ENCODE results near the gene BCL2. TPM values are rescaled to one million over a fixed set of nuclear protein-coding genes. Genes with fewer than 3 reads are reported as not detected.

BCL2 gene
- total RNA-seq, 4 donors from 2014 or later = 16.1 to 61.1 (median 36.9) TPM

- intact Hi-C loops (cut with DNase I; ENCODE audit: low total_unique reads) = no loop called here
- H3K4me3 ChIP-seq = no peak overlapping the region
- H3K36me3 ChIP-seq = no peaks in the 10 kb centered on the region
- H3K27me3 ChIP-seq = no peaks in the 10 kb centered on the region
- no peak for TF ChIP-seq POLR2A (IDR thresholded peaks at IDR 0.05)
- TF ChIP-seq CTCF (IDR thresholded peaks at IDR 0.05) = no peak
- DNase-seq = no peak
- peaks cover 6 to 8% of the 10 kb centered on the region in 2 donors for H3K4me1 ChIP-seq
- peak overlapping the region; percentile 26 to 69 for H3K27ac ChIP-seq
- H3K9me3 ChIP-seq = no peaks in the 10 kb centered on the region
Measured at GRCh38 chr18:63299837-63300745, 19.5 kb downstream of the BCL2 start.

- Histone ChIP-seq H3K9me3 (no peaks in the 10 kb centered on the region), H3K27me3 (no peaks in the 10 kb centered on the region), H3K27ac (peak overlapping the region; percentile 11 to 69), H3K4me1 (peaks cover 6 to 8% of the 10 kb centered on the region in 2 donors), H3K4me3 (no peak overlapping the region), H3K36me3 (no peaks in the 10 kb centered on the region)
- TF ChIP-seq POLR2A (IDR thresholded peaks at IDR 0.05) (no peak), CTCF (IDR thresholded peaks at IDR 0.05) (no peak)
- intact Hi-C loops (cut with DNase I; ENCODE audit: low total_unique reads) = no loop called here
- DNase-seq = no peak
Measured at GRCh38 chr18:63298400-63299365, 20.9 kb downstream of the BCL2 start.

- no peaks in the 10 kb centered on the region for H3K36me3 ChIP-seq
- intact Hi-C loops (cut with DNase I; ENCODE audit: low total_unique reads) = no loop called here
- no peak for DNase-seq
- peaks cover 6 to 8% of the 10 kb centered on the region in 2 donors for H3K4me1 ChIP-seq
- no peak for TF ChIP-seq CTCF (IDR thresholded peaks at IDR 0.05)
- TF ChIP-seq POLR2A (IDR thresholded peaks at IDR 0.05) = no peak
- H3K4me3 ChIP-seq = no peak overlapping the region
- H3K27me3 ChIP-seq = no peaks in the 10 kb centered on the region
- H3K9me3 ChIP-seq = no peaks in the 10 kb centered on the region
- H3K27ac ChIP-seq = peak overlapping the region in 1 of 2 donors; percentile 29
Measured at GRCh38 chr18:63297687-63298399, 21.7 kb downstream of the BCL2 start.

GRCh38 chr18:63293935-63294334 lies 25.6 kb downstream of the BCL2 start:
- Histone ChIP-seq H3K36me3 (no peaks in the 10 kb centered on the region), H3K27me3 (no peaks in the 10 kb centered on the region), H3K9me3 (no peaks in the 10 kb centered on the region), H3K27ac (peak overlapping the region; percentile 62 to 77), H3K4me3 (no peak overlapping the region), H3K4me1 (peaks cover 6 to 7% of the 10 kb centered on the region in 2 donors)
- TF ChIP-seq CTCF (IDR thresholded peaks at IDR 0.05) (no peak), POLR2A (IDR thresholded peaks at IDR 0.05) (no peak)
- intact Hi-C loops (cut with DNase I; ENCODE audit: low total_unique reads) = no loop called here
- no peak for DNase-seq
